Measurements from ENCODE around the gene SOCS7.

SOCS7 gene

GRCh38 chr17:38442548-38442947 lies 90.9 kb downstream of the SOCS7 start:
- no peak for DNase-seq

- DNase-seq: no peak
These were observed 91.8 kb downstream of the SOCS7 start for GRCh38 chr17:38443356-38444031.

- DNase-seq: peak; percentile 35
These were observed 92.5 kb downstream of the SOCS7 start for GRCh38 chr17:38444151-38444550.

- DNase-seq: no peak
These were observed 96.0 kb downstream of the SOCS7 start for GRCh38 chr17:38447502-38448085.

- DNase-seq: no peak
These were observed 96.6 kb downstream of the SOCS7 start for GRCh38 chr17:38448208-38448771.

GRCh38 chr17:38449364-38449763 lies 97.7 kb downstream of the SOCS7 start:
- no peak for DNase-seq

GRCh38 chr17:38450557-38451029 lies 98.9 kb downstream of the SOCS7 start:
- DNase-seq: no peak

DNA sequence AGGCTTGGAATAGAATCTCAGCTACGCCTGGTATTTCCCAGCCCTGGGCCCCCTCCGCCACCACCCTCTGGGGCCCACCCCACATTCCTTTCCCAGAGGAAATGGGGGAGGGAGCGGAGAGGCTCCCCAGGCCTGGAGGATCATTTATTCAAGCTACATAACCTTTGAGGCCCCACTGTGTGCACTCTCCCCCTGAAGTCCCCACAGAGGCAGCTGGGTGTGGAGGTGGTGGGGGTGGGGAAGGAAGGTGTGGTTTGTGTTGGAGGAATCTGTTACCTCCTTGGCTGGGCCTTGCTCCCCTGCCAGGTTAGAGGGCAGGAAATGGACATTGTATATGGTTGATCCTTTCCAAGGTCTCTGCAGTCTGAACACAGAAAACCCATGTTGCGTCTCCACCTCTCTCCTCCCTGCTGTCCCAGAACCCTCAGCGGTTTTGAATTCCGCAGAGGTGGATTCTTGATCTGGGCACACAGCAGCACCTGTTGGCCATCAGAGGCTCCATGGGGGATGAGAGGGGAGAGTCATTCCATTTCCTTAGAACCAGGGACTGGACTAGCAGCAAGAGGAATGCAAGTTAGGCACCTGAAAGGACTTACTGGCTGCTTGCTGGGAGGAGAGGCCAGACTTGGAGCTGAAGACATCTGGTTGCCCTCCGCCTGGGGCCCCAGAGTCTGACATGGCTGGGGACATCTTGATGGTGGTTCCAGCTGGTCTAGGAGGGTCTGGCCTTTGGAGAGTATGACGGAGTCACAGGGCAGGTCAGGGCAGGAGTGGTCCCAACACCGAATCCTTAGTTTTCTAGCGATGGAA lies 99.6 kb downstream of the SOCS7 start:
- no peak for DNase-seq

DNA sequence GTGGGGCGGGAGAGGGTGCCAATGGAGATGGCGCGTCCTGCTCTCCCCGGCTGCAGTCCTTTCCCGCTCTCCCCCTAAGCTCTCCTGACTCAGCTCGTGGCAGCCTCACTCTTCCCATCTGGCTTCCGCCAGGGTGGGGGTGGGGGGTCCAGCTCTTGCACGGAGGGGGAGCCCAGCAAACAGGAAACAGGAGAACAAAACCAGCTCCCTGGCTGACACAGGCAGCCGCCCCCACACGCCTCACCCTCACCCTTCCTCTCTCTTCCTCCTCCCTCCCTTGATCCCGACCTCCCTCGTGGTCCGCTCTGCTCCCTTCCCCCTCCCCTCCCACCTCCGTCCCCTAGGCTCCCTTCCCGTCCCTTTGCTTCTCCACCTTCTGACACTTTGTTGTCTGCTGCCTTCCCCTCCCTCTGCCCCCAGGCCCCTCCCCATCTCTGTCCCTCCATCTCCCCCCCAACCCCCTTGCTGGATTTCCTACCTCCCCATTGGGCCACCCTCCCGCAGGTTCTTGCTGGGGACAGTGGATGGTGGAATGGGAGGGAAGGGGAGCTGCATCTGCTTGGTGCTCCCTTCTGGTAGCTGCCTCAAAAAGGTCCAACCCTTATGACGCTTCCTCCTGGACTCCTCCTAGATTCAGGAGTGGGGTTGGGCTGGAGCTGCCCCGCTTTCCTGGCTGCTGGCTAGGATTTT lies 100.3 kb downstream of the SOCS7 start:
- no peak for DNase-seq

DNA sequence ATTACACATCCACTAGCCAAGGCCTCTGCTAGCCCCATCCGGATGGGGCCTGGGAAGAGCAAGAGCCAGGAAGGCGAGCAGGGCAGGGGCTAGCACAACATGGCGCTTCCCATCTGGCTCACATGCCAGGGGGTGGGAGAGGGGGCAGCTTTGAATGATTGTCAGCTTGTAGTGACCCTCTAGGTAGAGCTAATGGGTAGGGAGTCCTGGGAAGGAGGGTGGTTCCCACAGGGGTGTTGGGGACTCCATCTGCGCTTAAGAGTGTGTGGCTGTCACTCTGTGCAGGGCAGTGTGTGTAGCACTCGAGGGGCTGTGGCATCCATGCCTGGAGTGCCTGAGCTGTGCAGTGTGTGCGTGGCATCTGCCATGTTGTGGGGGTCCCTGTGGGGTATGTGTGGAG lies 101.1 kb downstream of the SOCS7 start:
- no peak for DNase-seq

DNA sequence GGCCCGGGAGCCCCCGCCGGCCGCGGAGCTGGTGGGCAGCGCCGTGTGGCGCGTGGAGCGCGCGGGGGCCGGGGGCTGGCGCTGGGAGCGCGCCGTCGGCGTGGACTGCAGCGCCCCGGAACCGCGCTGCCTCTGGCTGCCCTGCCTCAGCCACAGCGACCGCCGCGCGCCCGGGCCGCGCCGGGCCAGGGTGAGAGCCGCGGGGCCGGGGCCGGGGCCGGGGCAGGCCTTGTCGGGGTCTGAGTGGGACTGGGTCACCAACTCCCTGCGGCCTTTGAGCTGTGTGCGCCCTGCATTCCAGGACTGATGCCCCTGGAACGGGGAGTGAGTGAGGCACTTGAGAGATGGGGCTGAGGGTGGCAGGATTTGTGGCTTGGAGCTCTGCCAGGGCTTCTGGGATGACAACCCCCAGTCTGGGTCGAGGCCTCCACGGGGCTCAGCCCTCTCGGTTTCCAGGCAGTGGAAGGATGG lies 102.3 kb downstream of the SOCS7 start:
- no peak for DNase-seq

- no peak for DNase-seq
These were observed 102.9 kb downstream of the SOCS7 start for GRCh38 chr17:38454532-38454931.
